NB4 (cell line): Measurements from ENCODE around the gene PLA2G4A.

Experiments used
- DNase-seq: peaks from one replicate; pipeline ENCODE4 v3.0.0; 2010; ENCODE audit warnings: low read depth
- H3K4me3 ChIP-seq: one replicate; pipeline ENCODE4 v1.5.1; 2011; ENCODE audit warnings: mild to moderate bottlenecking, low read depth, low read length, moderate library complexity
- CTCF ChIP-seq: IDR thresholded peaks from one replicate; pipeline ENCODE4 v1.5.1; 2012; ENCODE audit warnings: low read depth, low read length
- MAX ChIP-seq: IDR thresholded peaks from 2 replicates; pipeline ENCODE4 v1.6.1; 2011; ENCODE audit warnings: low read depth, low read length
- MYC ChIP-seq: IDR thresholded peaks from 2 replicates; pipeline ENCODE4 v1.6.1; 2011; ENCODE audit warnings: low read depth, low read length
- POLR2A ChIP-seq: IDR thresholded peaks from 2 replicates; pipeline ENCODE4 v1.6.1; 2011; ENCODE audit warnings: mild to moderate bottlenecking; ENCODE audit not compliant: insufficient read length; ENCODE audit errors: extremely low read depth

The PLA2G4A gene

GRCh38 chr1:186987769-186988168, 159.0 kb downstream of the PLA2G4A start:
- H3K4me3 ChIP-seq = no peak overlapping the region
- TF ChIP-seq POLR2A = no peak
- TF ChIP-seq MYC = no peak
- no peak for TF ChIP-seq MAX
- no peak for TF ChIP-seq CTCF
- DNase-seq = no peak

- TF ChIP-seq MAX (no peak), MYC (no peak), POLR2A (no peak), CTCF (no peak)
- H3K4me3 ChIP-seq = no peak overlapping the region
- DNase-seq = no peak
These were observed 165.2 kb downstream of the PLA2G4A start for GRCh38 chr1:186993996-186994395.

GRCh38 chr1:186994897-186995296, 166.1 kb downstream of the PLA2G4A start:
- H3K4me3 ChIP-seq = no peak overlapping the region
- no peak for DNase-seq
- TF ChIP-seq MAX (no peak), CTCF (no peak), POLR2A (no peak), MYC (no peak)

GRCh38 chr1:186996816-186997215, 168.1 kb downstream of the PLA2G4A start:
- no peak for DNase-seq
- no peak overlapping the region for H3K4me3 ChIP-seq
- TF ChIP-seq MAX = no peak
- no peak for TF ChIP-seq POLR2A
- no peak for TF ChIP-seq MYC
- no peak for TF ChIP-seq CTCF

GRCh38 chr1:186997877-186998276, 169.1 kb downstream of the PLA2G4A start:
- TF ChIP-seq MYC (no peak), POLR2A (no peak), MAX (no peak), CTCF (no peak)
- no peak overlapping the region for H3K4me3 ChIP-seq
- no peak for DNase-seq

- no peak overlapping the region for H3K4me3 ChIP-seq
- no peak for DNase-seq
- TF ChIP-seq POLR2A = no peak
- no peak for TF ChIP-seq CTCF
These were observed 170.8 kb downstream of the PLA2G4A start for GRCh38 chr1:186999506-186999905.
